K562 (cell line): ENCODE measurements around the gene ALOXE3. TPM values are rescaled to one million over a fixed set of nuclear protein-coding genes. Genes with fewer than 3 reads are reported as not detected.

Experiments used
- ELK3 ChIP-seq: fragments of 450-650 bp; formaldehyde crosslinking; IDR thresholded peaks from 2 replicates; pipeline ENCODE4 v1.4.0; 2020; ENCODE audit warnings: mild to moderate bottlenecking
- MTF1 ChIP-seq: fragments of 250-450 bp; sonication (Bioruptor Pico); IDR thresholded peaks from 2 replicates; pipeline ENCODE4 v1.9.0; 2021; ENCODE audit warnings: moderate library complexity, mild to moderate bottlenecking, inconsistent platforms, borderline replicate concordance
- NONO ChIP-seq, 2 experiments: fragments of 200-400 bp in 1 of 2; fragments of 450-650 bp in 1 of 2; formaldehyde crosslinking in 1 of 2; IDR thresholded peaks; 2 replicates each; pipeline ENCODE4 v1.6.1; 2017; ENCODE audit warnings: low read depth in 2 of 2, mild to moderate bottlenecking in 2 of 2, moderate library complexity in 2 of 2, low read length in 1 of 2
- PTRF ChIP-seq: fragments of 450-650 bp; IDR thresholded peaks from 2 replicates; pipeline ENCODE4 v1.6.1; 2016; ENCODE audit warnings: mild to moderate bottlenecking, missing genetic modification characterization, missing compliant biosample characterization
- PYGO2 ChIP-seq: fragments of 450-650 bp; IDR thresholded peaks from 2 replicates; pipeline ENCODE4 v1.6.1; 2016; ENCODE audit warnings: mild to moderate bottlenecking, missing genetic modification characterization, moderate library complexity, missing compliant biosample characterization
- RBM25 ChIP-seq: fragments of 200-400 bp; formaldehyde crosslinking; IDR thresholded peaks from 2 replicates; pipeline ENCODE4 v1.6.1; 2018; ENCODE audit warnings: low read length, low read depth, moderate library complexity; ENCODE audit not compliant: severe bottlenecking
- RERE ChIP-seq: sonication (generic); formaldehyde crosslinking; IDR thresholded peaks from 2 replicates; pipeline ENCODE4 v1.8.0; 2023; ENCODE audit warnings: missing genetic modification reagents, mild to moderate bottlenecking, borderline replicate concordance
- SETDB1 ChIP-seq: IDR thresholded peaks from one replicate; pipeline ENCODE4 v1.6.1; 2012; ENCODE audit warnings: low read length, control low read depth, inconsistent platforms
- TAF15 ChIP-seq: fragments of 200-400 bp; formaldehyde crosslinking; IDR thresholded peaks from 2 replicates; pipeline ENCODE4 v1.6.1; 2017; ENCODE audit warnings: mild to moderate bottlenecking, low read depth, low read length, moderate library complexity
- ZFP1 ChIP-seq: fragments of 450-650 bp; formaldehyde crosslinking; IDR thresholded peaks from 2 replicates; pipeline ENCODE4 v1.4.0; 2020; ENCODE audit warnings: mild to moderate bottlenecking, mixed read lengths
- polyA plus RNA-seq, 8 experiments: library from polyadenylated mRNA; depleted of rRNA in 4 of 8; stranded (reverse) in 5 of 8; unstranded in 3 of 8; fragments of >200 nt; fragmentation: Nextera tagmentation in 2 of 8; fragmentation: Illumina TruSeq in 1 of 8; extraction: Ambion mirVana in 2 of 8; extraction: Trizol in 1 of 8; gene quantifications; 2 replicates each; pipeline versions ENCODE4 v1.2.1 to v1.2.3, GENCODE V29; 2011 to 2014; ENCODE audit warnings: inconsistent platforms in 1 of 8, missing spikeins in 1 of 8
- total RNA-seq, 7 experiments: library from RNA; depleted of rRNA in 6 of 7; stranded (reverse); fragments of >200 nt in 6 of 7; fragmentation: Illumina TruSeq in 2 of 7; extraction: Trizol in 2 of 7; gene quantifications; 2 replicates each; pipeline versions ENCODE4 v1.2.1 to v1.2.3, GENCODE V29; 2011 to 2021; ENCODE audit warnings: low replicate concordance in 1 of 7

Gene ALOXE3
- total and polyA plus RNA-seq, 9 of the 15 experiments (the other 6 are each of a cell fraction or from before 2014, with no cell fraction given) = 0.04 TPM; not detected in 8

- TF ChIP-seq ELK3 (CRISPR knock-in tag) = no peak
- no peak for TF ChIP-seq SETDB1
- TF ChIP-seq ZFP1 (CRISPR knock-in tag) = no peak
- no peak for TF ChIP-seq RERE
- TF ChIP-seq NONO (IDR thresholded peaks at IDR 0.05; ENCODE audit: low read depth in 2 of 2, low read length in 1 of 2) = no peak
- TF ChIP-seq RBM25 = no peak
- no peak for TF ChIP-seq PYGO2
- no peak for TF ChIP-seq TAF15
- no peak for TF ChIP-seq PTRF (tag)
- no peak for TF ChIP-seq MTF1
Measured at GRCh38 chr17:8152112-8152775, 33.9 kb upstream of the ALOXE3 start, which contains the start of gene PER1 (continued).
